Gastroesophageal sphincter (tissue), 3 donors: ENCODE results near the gene VCX.

Experiments used
- POLR2A ChIP-seq, 2 donors: fragments of 450-650 bp; IDR thresholded peaks; one replicate each; pipeline ENCODE4 v1.6.1; 2017; ENCODE audit warnings: antibody characterized with exemption in 2 of 2, mild to moderate bottlenecking in 2 of 2, moderate library complexity in 1 of 2
- POLR2AphosphoS5 ChIP-seq: sonication (generic); formaldehyde crosslinking; IDR thresholded peaks from one replicate; pipeline ENCODE4 v1.6.1; 2017; ENCODE audit warnings: antibody characterized with exemption
- TF ChIP-seq, protein P1 (sequence below), 4 experiments: fragments of 200-600 bp in 2 of 4; fragments of 450-650 bp in 2 of 4; sonication (generic) in 1 of 4; IDR thresholded peaks; one replicate each; pipeline ENCODE4 v1.5.1; 2017 to 2019; ENCODE audit warnings: antibody characterized with exemption in 4 of 4, mild to moderate bottlenecking in 2 of 4, moderate library complexity in 2 of 4

DNA sequence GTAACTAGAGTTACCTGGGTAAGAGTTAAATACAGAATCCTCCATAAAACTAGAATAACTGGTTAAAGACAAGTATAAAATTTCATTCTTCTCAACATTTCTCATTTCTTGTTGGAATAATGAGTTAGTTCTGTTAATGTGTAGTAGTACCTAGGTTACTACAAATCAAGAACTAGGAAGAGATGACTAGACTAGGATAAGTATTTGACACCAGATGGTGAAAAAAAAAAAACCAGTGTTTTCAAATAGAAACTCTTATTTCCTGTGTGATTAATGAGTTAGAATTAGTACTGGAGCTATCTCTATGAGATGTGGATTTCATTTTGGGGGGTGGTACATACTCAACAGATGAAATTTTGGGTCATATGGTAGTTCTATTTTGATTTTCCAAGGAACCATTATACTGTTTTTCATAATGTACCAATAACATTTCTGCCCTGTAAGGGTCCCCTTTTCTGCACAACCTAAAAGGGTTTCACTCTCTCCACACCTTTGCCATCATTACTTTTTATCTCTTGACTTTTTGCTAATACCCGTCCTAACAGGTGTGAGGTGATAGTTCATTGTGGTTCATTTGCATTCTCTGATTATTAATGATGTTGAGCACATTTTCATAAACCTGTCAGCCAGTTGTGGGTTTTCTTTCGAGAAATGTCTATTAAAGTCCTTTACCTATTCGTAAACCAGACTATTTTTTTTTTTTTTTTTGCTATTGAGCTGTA, 1.7 kb upstream of the VCX start:
- TF ChIP-seq, protein P1, sequence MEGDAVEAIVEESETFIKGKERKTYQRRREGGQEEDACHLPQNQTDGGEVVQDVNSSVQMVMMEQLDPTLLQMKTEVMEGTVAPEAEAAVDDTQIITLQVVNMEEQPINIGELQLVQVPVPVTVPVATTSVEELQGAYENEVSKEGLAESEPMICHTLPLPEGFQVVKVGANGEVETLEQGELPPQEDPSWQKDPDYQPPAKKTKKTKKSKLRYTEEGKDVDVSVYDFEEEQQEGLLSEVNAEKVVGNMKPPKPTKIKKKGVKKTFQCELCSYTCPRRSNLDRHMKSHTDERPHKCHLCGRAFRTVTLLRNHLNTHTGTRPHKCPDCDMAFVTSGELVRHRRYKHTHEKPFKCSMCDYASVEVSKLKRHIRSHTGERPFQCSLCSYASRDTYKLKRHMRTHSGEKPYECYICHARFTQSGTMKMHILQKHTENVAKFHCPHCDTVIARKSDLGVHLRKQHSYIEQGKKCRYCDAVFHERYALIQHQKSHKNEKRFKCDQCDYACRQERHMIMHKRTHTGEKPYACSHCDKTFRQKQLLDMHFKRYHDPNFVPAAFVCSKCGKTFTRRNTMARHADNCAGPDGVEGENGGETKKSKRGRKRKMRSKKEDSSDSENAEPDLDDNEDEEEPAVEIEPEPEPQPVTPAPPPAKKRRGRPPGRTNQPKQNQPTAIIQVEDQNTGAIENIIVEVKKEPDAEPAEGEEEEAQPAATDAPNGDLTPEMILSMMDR (IDR thresholded peaks at IDR 0.05): no peak
- TF ChIP-seq POLR2AphosphoS5: no peak
- no peak for TF ChIP-seq POLR2A (IDR thresholded peaks at IDR 0.05)
